H1 (cell line): Measurements from ENCODE around the gene NXPH3. TPM values are rescaled to one million over a fixed set of nuclear protein-coding genes. Genes with fewer than 3 reads are reported as not detected.

ENCODE experiments used
- CTCF ChIA-PET: fragments of 300-600 bp; sonication (Branson Sonifier 250); formaldehyde crosslinking; loops from one replicate; lab custom pipeline; 2021; ENCODE audit not compliant: partially characterized antibody; lab: Charles Lee
- POLR2A ChIA-PET: fragments of 300-600 bp; sonication (Branson Sonifier 250); formaldehyde crosslinking; loops from one replicate; lab custom pipeline; 2021; ENCODE audit warnings: inconsistent platforms; ENCODE audit not compliant: partially characterized antibody; lab: Charles Lee
- DNase-seq, 2 experiments: peaks; one replicate each; pipeline versions ENCODE4 v3.0.0 to v3.0.0-alpha.2; 2010 to 2022; ENCODE audit warnings: low spot score in 2 of 2, low read depth in 1 of 2, mixed read lengths in 1 of 2
- FAIRE-seq: peaks from 2 replicates; lab custom pipeline; 2011; peaks lifted over from hg19 to GRCh38; lab: Jason Lieb, UNC
- H2AFZ ChIP-seq: 2 replicates; pipeline ENCODE4 v1.8.1; 2012; ENCODE audit warnings: low read length, inconsistent platforms
- H2AK5ac ChIP-seq: 2 replicates; pipeline ENCODE4 v1.6.1; 2013; ENCODE audit warnings: low read depth, low read length
- H2BK120ac ChIP-seq: replicated peaks from 2 replicates; pipeline ENCODE3; 2013; ENCODE audit warnings: low read depth, low read length, inconsistent platforms
- H2BK12ac ChIP-seq: 2 replicates; pipeline ENCODE4 v1.6.1; 2013; ENCODE audit warnings: low read depth, low read length
- H2BK15ac ChIP-seq: 2 replicates; pipeline ENCODE4 v1.6.1; 2013; ENCODE audit warnings: low read length
- H2BK20ac ChIP-seq: 2 replicates; pipeline ENCODE4 v1.6.1; 2013; ENCODE audit warnings: low read length
- H2BK5ac ChIP-seq: 2 replicates; pipeline ENCODE4 v1.6.1; 2013; ENCODE audit warnings: low read depth, low read length
- H3K14ac ChIP-seq: 2 replicates; pipeline ENCODE4 v1.6.1; 2013; ENCODE audit warnings: inconsistent platforms; ENCODE audit not compliant: insufficient read length
- H3K18ac ChIP-seq: 2 replicates; pipeline ENCODE4 v1.6.1; 2013; ENCODE audit warnings: low read length; ENCODE audit errors: extremely low read depth
- H3K23ac ChIP-seq: 2 replicates; pipeline ENCODE4 v1.6.1; 2013; ENCODE audit warnings: inconsistent platforms; ENCODE audit not compliant: insufficient read length
- H3K23me2 ChIP-seq: 2 replicates; pipeline ENCODE4 v1.6.1; 2013; ENCODE audit warnings: low read depth, low read length
- H3K27ac ChIP-seq: 2 replicates; pipeline ENCODE4 v1.6.1; 2011; ENCODE audit warnings: low read depth, low read length, inconsistent platforms
- H3K27me3 ChIP-seq, 4 experiments: replicated peaks in 1 of 4; 1 replicate in 1 of 4; 2 replicates in 3 of 4; pipeline versions ENCODE4 v1.6.1 to v1.8.1; 2011 to 2013; ENCODE audit warnings: low read length in 3 of 4, mild to moderate bottlenecking in 3 of 4, inconsistent platforms in 2 of 4, mixed read lengths in 2 of 4, moderate library complexity in 1 of 4; ENCODE audit not compliant: control insufficient read depth in 3 of 4, insufficient read depth in 3 of 4; ENCODE audit errors: extremely low read depth in 1 of 4
- H3K36me3 ChIP-seq, 4 experiments: 2 replicates each; pipeline versions ENCODE4 v1.6.1 to v1.8.1; 2011 to 2013; ENCODE audit warnings: mild to moderate bottlenecking in 4 of 4, low read length in 3 of 4, moderate library complexity in 2 of 4, control low read depth in 1 of 4, inconsistent platforms in 1 of 4; ENCODE audit not compliant: insufficient read depth in 4 of 4, control insufficient read depth in 2 of 4
- H3K4ac ChIP-seq: replicated peaks from 2 replicates; pipeline ENCODE3; 2013; ENCODE audit warnings: low read length, low read depth, mixed read lengths, inconsistent platforms; ENCODE audit not compliant: insufficient read length
- H3K4me1 ChIP-seq, 4 experiments: replicated peaks in 1 of 4; 1 replicate in 1 of 4; 2 replicates in 3 of 4; pipeline versions ENCODE4 v1.6.1 to v1.8.1; 2011 to 2013; ENCODE audit warnings: low read length in 3 of 4, inconsistent platforms in 2 of 4, mixed read lengths in 1 of 4; ENCODE audit not compliant: insufficient read depth in 4 of 4, control insufficient read depth in 3 of 4
- H3K4me2 ChIP-seq, 2 experiments: 2 replicates each; pipeline versions ENCODE4 v1.6.1 to v1.8.1; 2011 to 2013; ENCODE audit warnings: low read depth in 2 of 2, low read length in 2 of 2, control low read depth in 1 of 2, inconsistent platforms in 1 of 2, mild to moderate bottlenecking in 1 of 2; ENCODE audit not compliant: insufficient read depth in 1 of 2
- H3K4me3 ChIP-seq, 4 experiments: fragments of 200-600, 300-600 bp in 1 of 4; sonication (generic), shearing (Covaris generic), sonication (Bioruptor Twin) in 1 of 4; 2 replicates each; pipeline versions ENCODE4 v1.5.1 to v1.8.1; 2011 to 2016; ENCODE audit warnings: low read length in 4 of 4, low read depth in 3 of 4, control low read depth in 2 of 4, inconsistent platforms in 2 of 4, mild to moderate bottlenecking in 2 of 4, mixed read lengths in 1 of 4, moderate library complexity in 1 of 4; ENCODE audit not compliant: insufficient read depth in 2 of 4; ENCODE audit errors: extremely low read depth in 1 of 4
- H3K56ac ChIP-seq: replicated peaks from 2 replicates; pipeline ENCODE3; 2013; ENCODE audit warnings: low read depth, mild to moderate bottlenecking, mixed read lengths, low read length, inconsistent platforms; ENCODE audit not compliant: insufficient read length
- H3K79me1 ChIP-seq: 2 replicates; pipeline ENCODE4 v1.6.1; 2013; ENCODE audit warnings: low read depth, low read length, control low read depth
- H3K79me2 ChIP-seq, 2 experiments: 2 replicates each; pipeline versions ENCODE4 v1.6.1 to v1.8.1; 2012 to 2013; ENCODE audit warnings: low read length in 2 of 2, mild to moderate bottlenecking in 2 of 2, inconsistent platforms in 1 of 2; ENCODE audit not compliant: insufficient read depth in 2 of 2, control insufficient read depth in 1 of 2
- H3K9ac ChIP-seq, 4 experiments: replicated peaks in 1 of 4; 1 replicate in 1 of 4; 2 replicates in 3 of 4; pipeline versions ENCODE4 v1.6.1 to v1.8.1; 2011 to 2013; ENCODE audit warnings: low read depth in 3 of 4, low read length in 3 of 4, control low read depth in 2 of 4, mild to moderate bottlenecking in 2 of 4, moderate library complexity in 2 of 4, inconsistent platforms in 1 of 4; ENCODE audit errors: extremely low read depth in 1 of 4
- H3K9me3 ChIP-seq, 2 experiments: 2 replicates each; pipeline versions ENCODE4 v1.6.1 to v1.8.1; 2012 to 2013; ENCODE audit warnings: mild to moderate bottlenecking in 2 of 2, moderate library complexity in 2 of 2, control low read depth in 1 of 2, inconsistent platforms in 1 of 2, low read depth in 1 of 2, low read length in 1 of 2, mixed read lengths in 1 of 2; ENCODE audit not compliant: insufficient read depth in 2 of 2
- H4K20me1 ChIP-seq, 2 experiments: replicated peaks in 1 of 2; 2 replicates each; pipeline versions ENCODE3 to v1.8.1; 2011 to 2013; ENCODE audit warnings: inconsistent platforms in 2 of 2, low read length in 2 of 2, mild to moderate bottlenecking in 1 of 2; ENCODE audit not compliant: insufficient read depth in 2 of 2, control insufficient read depth in 1 of 2
- H4K5ac ChIP-seq: 2 replicates; pipeline ENCODE4 v1.6.1; 2013; ENCODE audit warnings: low read length, low read depth, mixed read lengths, inconsistent platforms; ENCODE audit not compliant: insufficient read length
- H4K8ac ChIP-seq: 2 replicates; pipeline ENCODE4 v1.8.0; 2013; ENCODE audit warnings: mild to moderate bottlenecking, moderate library complexity, low read length, inconsistent platforms; ENCODE audit not compliant: insufficient read depth; ENCODE audit errors: extremely low read depth
- H4K91ac ChIP-seq: replicated peaks from 2 replicates; pipeline ENCODE3; 2013; ENCODE audit warnings: low read length, mixed read lengths, inconsistent platforms; ENCODE audit not compliant: insufficient read length
- EP300 ChIP-seq, 2 experiments: IDR thresholded peaks; 1 replicate in 1 of 2; 2 replicates in 1 of 2; pipeline ENCODE4 v1.6.1; 2011 to 2012; ENCODE audit warnings: low read depth in 2 of 2, low read length in 2 of 2, mild to moderate bottlenecking in 2 of 2, borderline replicate concordance in 1 of 2, inconsistent platforms in 1 of 2, moderate library complexity in 1 of 2
- FOSL1 ChIP-seq: IDR thresholded peaks from 2 replicates; pipeline ENCODE4 v1.6.1; 2011; ENCODE audit warnings: mild to moderate bottlenecking, low read depth, low read length, moderate library complexity; ENCODE audit not compliant: insufficient read depth
- HDAC6 ChIP-seq: IDR thresholded peaks from one replicate; pipeline ENCODE4 v1.7.1; 2012; ENCODE audit warnings: low read depth, mild to moderate bottlenecking, inconsistent platforms, low read length, moderate library complexity
- PHF8 ChIP-seq: fragments of 200-600 bp; sonication (generic); conservative IDR thresholded peaks from 2 replicates; pipeline ENCODE4 v1.7.1; 2012; ENCODE audit warnings: low read depth, mild to moderate bottlenecking, inconsistent platforms, low read length, moderate library complexity
- SP4 ChIP-seq: IDR thresholded peaks from 2 replicates; pipeline ENCODE4 v1.6.1; 2012; ENCODE audit warnings: low read length, inconsistent platforms
- TAF7 ChIP-seq: optimal IDR thresholded peaks from 2 replicates; pipeline ENCODE3; 2011; ENCODE audit warnings: low read depth, mild to moderate bottlenecking, inconsistent platforms, low read length, moderate library complexity, borderline replicate concordance
- TBP ChIP-seq: IDR thresholded peaks from 2 replicates; pipeline ENCODE4 v1.6.1; 2011; ENCODE audit warnings: low read depth, low read length, improper control_type of control experiment
- ZNF274 ChIP-seq: IDR thresholded peaks from 2 replicates; pipeline ENCODE4 v1.7.0; 2012; ENCODE audit warnings: low read length, borderline replicate concordance; ENCODE audit errors: extremely low read depth
- WGBS, 2 experiments: shearing (Covaris generic) in 1 of 2; methylation state at CpG; one replicate each; pipeline versions ENCODE4 v1.1.6 to v1.1.7; 2013 to 2015; ENCODE audit warnings: low lambda C conversion rate in 2 of 2, mixed read lengths in 2 of 2, inconsistent platforms in 1 of 2, low coverage in 1 of 2, missing lambda C conversion rate in 1 of 2; ENCODE audit not compliant: insufficient replicate concordance in 2 of 2, insufficient coverage in 1 of 2, insufficient read length in 1 of 2; ENCODE audit errors: extremely low coverage in 1 of 2, missing lambda C conversion rate in 1 of 2; 5-methylcytosine and 5-hydroxymethylcytosine counted together
- polyA plus RNA-seq, 7 experiments: library from polyadenylated mRNA; depleted of rRNA in 3 of 7; stranded (reverse) in 5 of 7; unstranded in 2 of 7; fragments of >200 nt in 5 of 7; fragments of 200-250 nt in 2 of 7; gene quantifications; 1 replicate in 5 of 7; 2 replicates in 1 of 7; 4 replicates in 1 of 7; pipeline versions ENCODE4 v1.2.1 to v1.2.3, GENCODE V29; 2011 to 2013; ENCODE audit warnings: missing spikeins in 2 of 7, mixed read lengths in 2 of 7
- total RNA-seq: library from RNA; stranded (reverse); fragmentation: NEBNext Ultra II Directional; extraction: Animal tissue kit (Norgen Biotek cat#: 25700); gene quantifications from 2 replicates; pipeline ENCODE4 v1.2.1, GENCODE V29; 2021
- TF ChIP-seq, protein P1 (sequence below): IDR thresholded peaks from 2 replicates; pipeline ENCODE4 v1.6.1; 2012; ENCODE audit warnings: inconsistent platforms
- TF ChIP-seq, protein P2 (sequence below): IDR thresholded peaks from 2 replicates; pipeline ENCODE4 v1.6.1; 2012; ENCODE audit warnings: low read length, inconsistent platforms

Gene NXPH3
- total and polyA plus RNA-seq, 2 of the 8 experiments (the other 6 are each of a cell fraction or from before 2014, with no cell fraction given), result 2.5 to 3.7 TPM

DNA sequence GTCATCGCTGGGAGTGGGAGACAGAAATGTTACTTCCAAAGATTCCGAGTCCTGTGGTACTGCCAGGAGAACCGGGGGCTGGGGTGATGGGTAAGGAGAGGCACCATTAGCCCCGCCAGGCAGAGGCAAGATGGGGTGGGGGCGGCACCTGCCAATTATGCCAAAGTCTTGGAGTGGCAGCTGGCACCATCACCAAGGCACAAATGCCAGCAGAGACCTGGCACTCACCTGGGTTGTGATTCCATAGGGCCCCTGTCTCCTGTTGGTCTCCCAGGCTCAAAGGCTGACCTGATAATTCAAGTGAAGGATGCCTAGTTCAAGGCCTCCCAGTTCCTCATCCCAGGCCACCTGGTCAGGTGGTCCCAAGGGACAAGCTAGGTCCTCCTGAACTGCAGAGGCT is 7.6 kb downstream of the NXPH3 start:
- Histone ChIP-seq H3K14ac (no peak overlapping the region), H3K4me2 (no peak overlapping the region), H2BK5ac (no peak overlapping the region), H4K91ac (no peak overlapping the region), H3K27ac (no peak overlapping the region), H2BK12ac (no peak overlapping the region), H3K9me3 (no peaks in the 10 kb centered on the region)
- POLR2A ChIA-PET, result interaction anchor here (1.4 to 1.5 kb wide), 2 partner anchors 14 to 124 kb away, joined by 4 read pairs; partner anchors contain the start of gene SLC35B1
- TF ChIP-seq, protein P1, sequence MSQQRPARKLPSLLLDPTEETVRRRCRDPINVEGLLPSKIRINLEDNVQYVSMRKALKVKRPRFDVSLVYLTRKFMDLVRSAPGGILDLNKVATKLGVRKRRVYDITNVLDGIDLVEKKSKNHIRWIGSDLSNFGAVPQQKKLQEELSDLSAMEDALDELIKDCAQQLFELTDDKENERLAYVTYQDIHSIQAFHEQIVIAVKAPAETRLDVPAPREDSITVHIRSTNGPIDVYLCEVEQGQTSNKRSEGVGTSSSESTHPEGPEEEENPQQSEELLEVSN, result no peak
- TF ChIP-seq SP4, result no peak
- no peak for TF ChIP-seq TAF7
- TF ChIP-seq EP300 (IDR thresholded peaks at IDR 0.05; ENCODE audit: borderline replicate concordance in 1 of 2, low read depth in 2 of 2, low read length in 2 of 2), result no peak
- no peak for TF ChIP-seq HDAC6
- TF ChIP-seq TBP, result no peak
- TF ChIP-seq, protein P2, sequence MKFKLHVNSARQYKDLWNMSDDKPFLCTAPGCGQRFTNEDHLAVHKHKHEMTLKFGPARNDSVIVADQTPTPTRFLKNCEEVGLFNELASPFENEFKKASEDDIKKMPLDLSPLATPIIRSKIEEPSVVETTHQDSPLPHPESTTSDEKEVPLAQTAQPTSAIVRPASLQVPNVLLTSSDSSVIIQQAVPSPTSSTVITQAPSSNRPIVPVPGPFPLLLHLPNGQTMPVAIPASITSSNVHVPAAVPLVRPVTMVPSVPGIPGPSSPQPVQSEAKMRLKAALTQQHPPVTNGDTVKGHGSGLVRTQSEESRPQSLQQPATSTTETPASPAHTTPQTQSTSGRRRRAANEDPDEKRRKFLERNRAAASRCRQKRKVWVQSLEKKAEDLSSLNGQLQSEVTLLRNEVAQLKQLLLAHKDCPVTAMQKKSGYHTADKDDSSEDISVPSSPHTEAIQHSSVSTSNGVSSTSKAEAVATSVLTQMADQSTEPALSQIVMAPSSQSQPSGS, result no peak
- TF ChIP-seq ZNF274, result no peak
- no peak for TF ChIP-seq FOSL1
- no peak for TF ChIP-seq PHF8
- TF ChIP-seq, all 59 proteins: peak for 0
- no peak overlapping the region for H2BK20ac ChIP-seq
- no peak overlapping the region for H4K5ac ChIP-seq
- DNase-seq (no peak), FAIRE-seq (no peak)
- H3K27me3 ChIP-seq, result peaks cover 0 to under 1% (median 0%) of the 10 kb centered on the region in 4 experiments; a peak in 2 of 7 replicates
- H3K23me2 ChIP-seq, result 0 out of 2 replicates have a peak, but pooled peaks cover 2% of the 10 kb centered on the region
- no peak overlapping the region for H3K4ac ChIP-seq
- no peak overlapping the region for H3K4me3 ChIP-seq
- H2BK15ac ChIP-seq, result no peak overlapping the region
- H2BK120ac ChIP-seq, result no peak overlapping the region
- no peak overlapping the region for H2AK5ac ChIP-seq
- H3K56ac ChIP-seq, result no peak overlapping the region
- no peaks in the 10 kb centered on the region for H3K79me1 ChIP-seq
- no peaks in the 10 kb centered on the region for H3K36me3 ChIP-seq
- no peak overlapping the region for H4K8ac ChIP-seq
- no peak overlapping the region for H3K9ac ChIP-seq
- peaks cover 0 to 5% (median under 1%) of the 10 kb centered on the region in 4 experiments; a peak in 3 of 7 replicates for H3K4me1 ChIP-seq
- H4K20me1 ChIP-seq, result peaks cover 0 to 2% of the 10 kb centered on the region in 2 experiments
- no peak overlapping the region for H2AFZ ChIP-seq
- WGBS, 2 experiments, result 87% methylated on average over 5 of the region's 5 CpGs; no CpG with 5 or more reads in 1 of the 2 experiments
- CTCF ChIA-PET, result interaction anchor here (1.0 to 4.9 kb wide), 5 partner anchors 9 to 20 kb away, joined by 3 to 27 read pairs (median 6); no protein-coding TSS in a partner anchor
- no peaks in the 10 kb centered on the region for H3K79me2 ChIP-seq
- H3K18ac ChIP-seq, result no peak overlapping the region
- H3K23ac ChIP-seq, result no peak overlapping the region
